PC-9 (cell line): ENCODE data around the gene HHIPL1.

Experiments used
- CTCF ChIP-seq: fragments of 200-600 bp; sonication (generic); conservative IDR thresholded peaks from 2 replicates; pipeline ENCODE4 v1.6.1; 2017; ENCODE audit warnings: mixed run types, antibody characterized with exemption, mild to moderate bottlenecking, moderate library complexity
- EZH2 ChIP-seq: fragments of 200-600 bp; sonication (generic); IDR thresholded peaks from 2 replicates; pipeline ENCODE4 v1.8.0; 2017; ENCODE audit warnings: antibody characterized with exemption, low read depth

GRCh38 chr14:99604278-99604765 lies 40.6 kb upstream of the HHIPL1 start:
- TF ChIP-seq EZH2 (no peak), CTCF (no peak)
